WTC11 (cell line): ENCODE measurements around the gene DCAF11. TPM values are rescaled to one million over a fixed set of nuclear protein-coding genes. Genes with fewer than 3 reads are reported as not detected.

Experiments
- ATAC-seq: fragments of 200-7000 bp; cut with Tn5 transposase; 2 replicates; pipeline ENCODE4 v1.10.0; 2021; ENCODE audit warnings: mild to moderate bottlenecking, moderate library complexity
- CTCF ChIA-PET: fragments of 300-600 bp; sonication (Branson Sonifier 250); formaldehyde crosslinking; loops from one replicate; lab custom pipeline; 2021; ENCODE audit warnings: antibody characterized with exemption; lab: Charles Lee
- POLR2A ChIA-PET: fragments of 350-600 bp; sonication (Branson Sonifier 250); formaldehyde crosslinking; loops from one replicate; lab custom pipeline; 2021; ENCODE audit warnings: antibody characterized with exemption; lab: Charles Lee
- DNase-seq: peaks from one replicate; pipeline ENCODE4 v3.0.0; 2021; ENCODE audit warnings: low spot score
- H3K27ac Mint-ChIP-seq: 2 replicates; pipeline ENCODE4 v1.8.0; 2021; ENCODE audit warnings: mixed read lengths
- H3K27me3 Mint-ChIP-seq: 2 replicates; pipeline ENCODE4 v1.8.0; 2021; ENCODE audit warnings: low read depth, mild to moderate bottlenecking, moderate library complexity, mixed read lengths
- H3K36me3 Mint-ChIP-seq: 2 replicates; pipeline ENCODE4 v1.8.0; 2021; ENCODE audit warnings: mixed read lengths
- H3K4me1 Mint-ChIP-seq: 2 replicates; pipeline ENCODE4 v1.8.0; 2022; ENCODE audit warnings: mixed read lengths
- H3K4me3 Mint-ChIP-seq: 2 replicates; pipeline ENCODE4 v1.8.0; 2021; ENCODE audit warnings: mild to moderate bottlenecking, moderate library complexity, mixed read lengths
- H3K9me3 Mint-ChIP-seq: 2 replicates; pipeline ENCODE4 v1.8.0; 2021; ENCODE audit warnings: mixed read lengths
- ATF1 ChIP-seq: sonication (generic); formaldehyde crosslinking; IDR thresholded peaks from 2 replicates; pipeline ENCODE4 v1.8.1; 2023; ENCODE audit warnings: mild to moderate bottlenecking, moderate library complexity, missing genetic modification reagents
- CBFB ChIP-seq: sonication (generic); formaldehyde crosslinking; IDR thresholded peaks from 2 replicates; pipeline ENCODE4 v1.8.1; 2022; ENCODE audit warnings: mild to moderate bottlenecking, low read depth, missing genetic modification reagents
- EMX1 ChIP-seq: fragments of 250-450 bp; sonication (Bioruptor Pico); IDR thresholded peaks from 2 replicates; pipeline ENCODE4 v1.8.0; 2021; ENCODE audit warnings: mild to moderate bottlenecking
- ESRRA ChIP-seq: sonication (generic); formaldehyde crosslinking; IDR thresholded peaks from 2 replicates; pipeline ENCODE4 v1.8.1; 2022; ENCODE audit warnings: mild to moderate bottlenecking, missing genetic modification reagents, borderline replicate concordance
- ETV6 ChIP-seq: sonication (generic); formaldehyde crosslinking; IDR thresholded peaks from 2 replicates; pipeline ENCODE4 v1.8.1; 2022; ENCODE audit warnings: mild to moderate bottlenecking, missing genetic modification reagents
- FOXK1 ChIP-seq: sonication (generic); formaldehyde crosslinking; IDR thresholded peaks from 2 replicates; pipeline ENCODE4 v1.8.0; 2022; ENCODE audit warnings: mild to moderate bottlenecking, moderate library complexity, missing genetic modification reagents
- FOXP1 ChIP-seq: sonication (generic); formaldehyde crosslinking; IDR thresholded peaks from 2 replicates; pipeline ENCODE4 v1.8.0; 2022; ENCODE audit warnings: missing genetic modification reagents, mild to moderate bottlenecking, moderate library complexity, borderline replicate concordance
- KAT7 ChIP-seq: sonication (generic); formaldehyde crosslinking; IDR thresholded peaks from 2 replicates; pipeline ENCODE4 v1.8.1; 2023; ENCODE audit warnings: missing genetic modification reagents, mild to moderate bottlenecking, borderline replicate concordance
- MLX ChIP-seq: sonication (generic); formaldehyde crosslinking; IDR thresholded peaks from 2 replicates; pipeline ENCODE4 v1.8.1; 2023; ENCODE audit warnings: mild to moderate bottlenecking, missing genetic modification reagents, moderate library complexity
- OVOL2 ChIP-seq: fragments of 250-450 bp; sonication (Bioruptor Pico); IDR thresholded peaks from 2 replicates; pipeline ENCODE4 v1.9.0; 2021; ENCODE audit warnings: mild to moderate bottlenecking, borderline replicate concordance
- RELA ChIP-seq: sonication (generic); formaldehyde crosslinking; IDR thresholded peaks from 2 replicates; pipeline ENCODE4 v1.8.1; 2022; ENCODE audit warnings: missing genetic modification reagents, mild to moderate bottlenecking, borderline replicate concordance
- SP1 ChIP-seq: sonication (generic); formaldehyde crosslinking; conservative IDR thresholded peaks from 2 replicates; pipeline ENCODE4 v1.8.1; 2022; ENCODE audit warnings: missing genetic modification reagents
- ZNF281 ChIP-seq: sonication (generic); formaldehyde crosslinking; IDR thresholded peaks from 2 replicates; pipeline ENCODE4 v1.8.0; 2023; ENCODE audit warnings: mild to moderate bottlenecking, missing genetic modification reagents
- ZNF396 ChIP-seq: fragments of 250-450 bp; sonication (Bioruptor Pico); IDR thresholded peaks from 2 replicates; pipeline ENCODE4 v1.8.0; 2021; ENCODE audit warnings: mild to moderate bottlenecking, moderate library complexity, borderline replicate concordance
- ZNF532 ChIP-seq: fragments of 250-450 bp; sonication (Bioruptor Pico); IDR thresholded peaks from 2 replicates; pipeline ENCODE4 v1.9.0; 2021; ENCODE audit warnings: mild to moderate bottlenecking, borderline replicate concordance
- total RNA-seq: library from RNA; stranded (reverse); gene quantifications from 3 replicates; pipeline ENCODE4 v1.2.3, GENCODE V29; 2021
- TF ChIP-seq, protein P1 (sequence below): fragments of 250-450 bp; sonication (Bioruptor Pico); IDR thresholded peaks from 2 replicates; pipeline ENCODE4 v1.9.0; 2021; ENCODE audit warnings: moderate library complexity, mild to moderate bottlenecking, inconsistent platforms, borderline replicate concordance
- TF ChIP-seq, protein P2 (sequence below): sonication (generic); formaldehyde crosslinking; IDR thresholded peaks from 2 replicates; pipeline ENCODE4 v1.8.0; 2022; ENCODE audit warnings: mild to moderate bottlenecking, missing genetic modification reagents
- TF ChIP-seq, protein P3 (sequence below): sonication (generic); formaldehyde crosslinking; IDR thresholded peaks from 2 replicates; pipeline ENCODE4 v1.8.1; 2022; ENCODE audit warnings: mild to moderate bottlenecking, missing genetic modification reagents, moderate library complexity, borderline replicate concordance

DCAF11 gene
- total RNA-seq, 1 experiment from 2014 or later, result 73.6 TPM

DNA sequence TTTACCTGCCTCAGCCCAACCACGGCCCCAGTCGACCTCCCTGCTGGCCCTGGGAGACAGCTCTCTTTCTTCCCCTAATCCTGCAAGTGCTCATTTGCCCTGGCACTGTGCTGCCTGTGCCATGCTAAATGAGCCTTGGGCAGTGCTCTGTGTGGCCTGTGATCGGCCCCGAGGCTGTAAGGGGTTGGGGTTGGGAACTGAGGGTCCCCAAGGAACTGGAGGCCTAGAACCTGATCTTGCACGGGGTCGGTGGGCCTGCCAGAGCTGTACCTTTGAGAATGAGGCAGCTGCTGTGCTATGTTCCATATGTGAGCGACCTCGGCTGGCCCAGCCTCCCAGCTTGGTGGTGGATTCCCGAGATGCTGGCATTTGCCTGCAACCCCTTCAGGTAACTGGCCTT, 35.5 kb downstream of the DCAF11 start:
- ChIA-PET POLR2A (interaction anchor here (1.7 kb wide), 1 partner anchor 11 kb away, joined by 4 read pairs; the partner anchor contains the start of gene IRF9), CTCF (interaction anchor here (0.7 to 4.1 kb wide), 3 partner anchors 11 to 42 kb away, joined by 3 to 19 read pairs (median 4); partner anchors contain the start of genes IPO4 and IRF9)
- no peaks in the 10 kb centered on the region for H3K27me3 Mint-ChIP-seq
- ATAC-seq, result no peak
- no peaks in the 10 kb centered on the region for H3K9me3 Mint-ChIP-seq
- DNase-seq, result no peak
- no peak overlapping the region for H3K4me3 Mint-ChIP-seq
- peaks cover 43% of the 10 kb centered on the region for H3K36me3 Mint-ChIP-seq
- no peak overlapping the region for H3K27ac Mint-ChIP-seq
- no peak for TF ChIP-seq ZNF532 (CRISPR knock-in tag)
- no peak for TF ChIP-seq RELA (CRISPR knock-in tag)
- TF ChIP-seq OVOL2 (CRISPR knock-in tag), result no peak
- H3K4me1 Mint-ChIP-seq, result peaks cover 21% of the 10 kb centered on the region

DNA sequence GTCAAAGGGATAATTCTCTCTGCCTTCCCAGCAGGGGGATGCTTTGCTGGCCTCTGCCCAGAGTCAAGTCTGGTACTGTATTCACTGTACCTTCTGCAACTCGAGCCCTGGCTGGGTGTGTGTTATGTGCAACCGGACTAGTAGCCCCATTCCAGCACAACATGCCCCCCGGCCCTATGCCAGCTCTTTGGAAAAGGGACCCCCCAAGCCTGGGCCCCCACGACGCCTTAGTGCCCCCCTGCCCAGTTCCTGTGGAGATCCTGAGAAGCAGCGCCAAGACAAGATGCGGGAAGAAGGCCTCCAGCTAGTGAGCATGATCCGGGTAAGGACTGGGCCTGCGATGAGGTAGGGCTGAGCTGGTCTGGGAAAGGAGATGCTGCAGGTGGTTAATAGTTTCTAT, 36.0 kb downstream of the DCAF11 start:
- CTCF ChIA-PET, result interaction anchor here (0.7 to 4.1 kb wide), 4 partner anchors 10 to 158 kb away, joined by 3 to 19 read pairs (median 4); partner anchors contain the start of genes CIDEB, IPO4 and IRF9
- POLR2A ChIA-PET, result interaction anchor here (0.7 to 1.7 kb wide), 2 partner anchors 10 to 36 kb away, joined by 3 to 4 read pairs; partner anchors contain the start of genes DCAF11, IRF9 and NRL
- ATAC-seq (no peak), DNase-seq (no peak)
- Mint-ChIP-seq H3K4me1 (peaks cover 18% of the 10 kb centered on the region), H3K27ac (no peak overlapping the region), H3K4me3 (no peak overlapping the region), H3K9me3 (no peaks in the 10 kb centered on the region), H3K36me3 (peaks cover 46% of the 10 kb centered on the region), H3K27me3 (no peaks in the 10 kb centered on the region)
- TF ChIP-seq, protein P1, sequence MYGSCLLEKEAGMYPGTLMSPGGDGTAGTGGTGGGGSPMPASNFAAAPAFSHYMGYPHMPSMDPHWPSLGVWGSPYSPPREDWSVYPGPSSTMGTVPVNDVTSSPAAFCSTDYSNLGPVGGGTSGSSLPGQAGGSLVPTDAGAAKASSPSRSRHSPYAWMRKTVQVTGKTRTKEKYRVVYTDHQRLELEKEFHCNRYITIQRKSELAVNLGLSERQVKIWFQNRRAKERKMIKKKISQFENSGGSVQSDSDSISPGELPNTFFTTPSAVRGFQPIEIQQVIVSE (CRISPR knock-in tag), result no peak
- TF ChIP-seq ESRRA (CRISPR knock-in tag) (no peak), FOXK1 (CRISPR knock-in tag) (no peak), ZNF532 (CRISPR knock-in tag) (no peak), MLX (CRISPR knock-in tag) (no peak), CBFB (no peak), FOXP1 (CRISPR knock-in tag) (no peak), ZNF396 (CRISPR knock-in tag) (no peak), SP1 (CRISPR knock-in tag) (no peak), ATF1 (CRISPR knock-in tag) (no peak), ETV6 (CRISPR knock-in tag) (no peak), EMX1 (CRISPR knock-in tag) (no peak), ZNF281 (CRISPR knock-in tag) (no peak), KAT7 (CRISPR knock-in tag) (no peak)
- TF ChIP-seq, protein P2, sequence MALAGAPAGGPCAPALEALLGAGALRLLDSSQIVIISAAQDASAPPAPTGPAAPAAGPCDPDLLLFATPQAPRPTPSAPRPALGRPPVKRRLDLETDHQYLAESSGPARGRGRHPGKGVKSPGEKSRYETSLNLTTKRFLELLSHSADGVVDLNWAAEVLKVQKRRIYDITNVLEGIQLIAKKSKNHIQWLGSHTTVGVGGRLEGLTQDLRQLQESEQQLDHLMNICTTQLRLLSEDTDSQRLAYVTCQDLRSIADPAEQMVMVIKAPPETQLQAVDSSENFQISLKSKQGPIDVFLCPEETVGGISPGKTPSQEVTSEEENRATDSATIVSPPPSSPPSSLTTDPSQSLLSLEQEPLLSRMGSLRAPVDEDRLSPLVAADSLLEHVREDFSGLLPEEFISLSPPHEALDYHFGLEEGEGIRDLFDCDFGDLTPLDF (CRISPR knock-in tag), result no peak
- TF ChIP-seq, protein P3, sequence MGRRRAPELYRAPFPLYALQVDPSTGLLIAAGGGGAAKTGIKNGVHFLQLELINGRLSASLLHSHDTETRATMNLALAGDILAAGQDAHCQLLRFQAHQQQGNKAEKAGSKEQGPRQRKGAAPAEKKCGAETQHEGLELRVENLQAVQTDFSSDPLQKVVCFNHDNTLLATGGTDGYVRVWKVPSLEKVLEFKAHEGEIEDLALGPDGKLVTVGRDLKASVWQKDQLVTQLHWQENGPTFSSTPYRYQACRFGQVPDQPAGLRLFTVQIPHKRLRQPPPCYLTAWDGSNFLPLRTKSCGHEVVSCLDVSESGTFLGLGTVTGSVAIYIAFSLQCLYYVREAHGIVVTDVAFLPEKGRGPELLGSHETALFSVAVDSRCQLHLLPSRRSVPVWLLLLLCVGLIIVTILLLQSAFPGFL (CRISPR knock-in tag), result no peak
- TF ChIP-seq, all 79 proteins: peak for 0
